ENCODE data around the gene UBALD1. TPM values are rescaled to one million over a fixed set of nuclear protein-coding genes. Genes with fewer than 3 reads are reported as not detected.

The UBALD1 gene
- total RNA-seq, 1 donor from 2014 or later: 23.4 TPM

- POLR2A ChIA-PET: interaction anchor here (0.5 kb wide), 1 partner anchor 311 kb away, joined by 3 read pairs; no protein-coding TSS in a partner anchor
- intact Hi-C loops (cut with micrococcal nuclease): loop anchor here (5.0 kb wide), 1 partner anchor 347 kb away; the partner anchor contains the start of gene TFAP4
- Mint-ChIP-seq H3K36me3 (ENCODE audit: low read depth) (peaks cover 2% of the 10 kb centered on the region), H3K4me1 (peaks cover 21% of the 10 kb centered on the region), H3K27me3 (no peaks in the 10 kb centered on the region), H3K27ac (no peak overlapping the region), H3K4me3 (no peak overlapping the region), H3K9me3 (no peaks in the 10 kb centered on the region)
- no peak for ATAC-seq (ENCODE audit: low read depth)
- CTCF ChIA-PET: no interaction called here
- TF ChIP-seq, protein P1, sequence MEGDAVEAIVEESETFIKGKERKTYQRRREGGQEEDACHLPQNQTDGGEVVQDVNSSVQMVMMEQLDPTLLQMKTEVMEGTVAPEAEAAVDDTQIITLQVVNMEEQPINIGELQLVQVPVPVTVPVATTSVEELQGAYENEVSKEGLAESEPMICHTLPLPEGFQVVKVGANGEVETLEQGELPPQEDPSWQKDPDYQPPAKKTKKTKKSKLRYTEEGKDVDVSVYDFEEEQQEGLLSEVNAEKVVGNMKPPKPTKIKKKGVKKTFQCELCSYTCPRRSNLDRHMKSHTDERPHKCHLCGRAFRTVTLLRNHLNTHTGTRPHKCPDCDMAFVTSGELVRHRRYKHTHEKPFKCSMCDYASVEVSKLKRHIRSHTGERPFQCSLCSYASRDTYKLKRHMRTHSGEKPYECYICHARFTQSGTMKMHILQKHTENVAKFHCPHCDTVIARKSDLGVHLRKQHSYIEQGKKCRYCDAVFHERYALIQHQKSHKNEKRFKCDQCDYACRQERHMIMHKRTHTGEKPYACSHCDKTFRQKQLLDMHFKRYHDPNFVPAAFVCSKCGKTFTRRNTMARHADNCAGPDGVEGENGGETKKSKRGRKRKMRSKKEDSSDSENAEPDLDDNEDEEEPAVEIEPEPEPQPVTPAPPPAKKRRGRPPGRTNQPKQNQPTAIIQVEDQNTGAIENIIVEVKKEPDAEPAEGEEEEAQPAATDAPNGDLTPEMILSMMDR (IDR thresholded peaks at IDR 0.05): no peak
- DNase-seq: no peak
Measured at GRCh38 chr16:4618645-4619418, 4.1 kb upstream of the UBALD1 start.

- CTCF ChIA-PET: interaction anchor here (0.6 kb wide), 1 partner anchor 32 kb away, joined by 3 read pairs; no protein-coding TSS in a partner anchor
- no peak for ATAC-seq (ENCODE audit: low read depth)
- no peaks in the 10 kb centered on the region for H3K27me3 Mint-ChIP-seq
Measured at GRCh38 chr16:4617880-4618279, 3.2 kb upstream of the UBALD1 start.

GRCh38 chr16:4616047-4616811 is 1.5 kb upstream of the UBALD1 start:
- ChIA-PET POLR2A (interaction anchor here (0.5 to 4.7 kb wide), 24 partner anchors 8 to 428 kb away, joined by 3 to 51 read pairs (median 4); partner anchors contain the start of genes ANKS3, CDIP1, DNAAF8 and HMOX2), CTCF (interaction anchor here (0.7 to 3.0 kb wide), 10 partner anchors 8 to 140 kb away, joined by 3 to 21 read pairs (median 4); partner anchors contain the start of genes ANKS3, DNAAF8, HMOX2 and MGRN1)
- Mint-ChIP-seq H3K27ac (peak overlapping the region; percentile 98), H3K4me1 (peaks cover 33% of the 10 kb centered on the region), H3K36me3 (ENCODE audit: low read depth) (peaks cover 2% of the 10 kb centered on the region), H3K27me3 (no peaks in the 10 kb centered on the region), H3K9me3 (no peaks in the 10 kb centered on the region), H3K4me3 (peak overlapping the region; percentile 92)
- TF ChIP-seq, protein P1 (IDR thresholded peaks at IDR 0.05): no peak
- peak; percentile 94 for DNase-seq
- peak; percentile 82 for ATAC-seq (ENCODE audit: low read depth)
- intact Hi-C loops (cut with micrococcal nuclease): loop anchor here (1.0 to 5.0 kb wide), 10 partner anchors 8 to 344 kb away; partner anchors contain the start of genes ANKS3, DNAAF8, DNAJA3 and HMOX2

More at GRCh38 chr16:4617880-4618279, 3.2 kb upstream of the UBALD1 start:
- intact Hi-C loops (cut with micrococcal nuclease): loop anchor here (2.0 to 5.0 kb wide), 2 partner anchors 193 to 346 kb away; partner anchors contain the start of genes DNAJA3 and TFAP4
- H3K36me3 Mint-ChIP-seq (ENCODE audit: low read depth): peaks cover 2% of the 10 kb centered on the region
- no peak for DNase-seq
- TF ChIP-seq, protein P1 (IDR thresholded peaks at IDR 0.05): no peak
- no peak overlapping the region for H3K27ac Mint-ChIP-seq
- H3K9me3 Mint-ChIP-seq: no peaks in the 10 kb centered on the region
- no peak overlapping the region for H3K4me3 Mint-ChIP-seq
- H3K4me1 Mint-ChIP-seq: peaks cover 30% of the 10 kb centered on the region
- POLR2A ChIA-PET: interaction anchor here (0.6 kb wide), 1 partner anchor 153 kb away, joined by 6 read pairs; no protein-coding TSS in a partner anchor

DNA sequence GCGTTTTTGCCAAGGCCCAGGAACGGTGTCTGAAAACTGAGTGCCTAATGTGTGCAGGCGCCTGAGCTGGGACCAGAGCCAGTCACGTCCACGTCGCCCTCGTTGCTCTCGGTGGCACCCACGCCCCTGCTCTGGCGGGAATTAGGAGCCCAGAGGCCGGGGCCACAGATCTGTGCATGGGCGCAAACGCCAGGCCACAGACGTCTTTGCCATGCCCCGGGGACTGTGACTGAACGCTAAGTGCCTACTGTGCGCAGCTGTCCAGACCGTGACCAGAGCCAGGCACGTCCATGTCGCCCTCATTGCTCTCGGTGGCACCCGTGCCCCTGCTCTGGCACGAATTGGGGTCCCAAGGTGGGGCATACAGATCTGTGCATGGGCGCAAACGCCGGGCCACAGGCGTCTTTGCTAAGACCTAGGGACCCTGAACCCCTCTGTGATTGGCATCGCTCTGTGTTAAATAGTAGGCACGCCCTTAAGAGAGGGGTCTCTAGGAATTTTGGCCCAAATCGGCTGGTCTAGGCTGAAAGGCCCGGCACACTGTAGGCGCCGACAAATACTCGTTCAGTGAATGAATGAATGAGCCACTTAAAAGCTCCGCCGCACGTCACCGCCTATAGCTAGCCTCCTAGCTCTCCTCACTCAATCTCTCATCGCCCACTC is 827 bp upstream of the UBALD1 start:
- Mint-ChIP-seq H3K4me1 (peaks cover 33% of the 10 kb centered on the region), H3K27ac (peak overlapping the region; percentile 92), H3K27me3 (no peaks in the 10 kb centered on the region), H3K4me3 (peak overlapping the region; percentile 92), H3K36me3 (ENCODE audit: low read depth) (peaks cover 2% of the 10 kb centered on the region), H3K9me3 (no peaks in the 10 kb centered on the region)
- TF ChIP-seq, protein P1 (IDR thresholded peaks at IDR 0.05): no peak
- ChIA-PET POLR2A (interaction anchor here (0.5 to 4.7 kb wide), 20 partner anchors 9 to 427 kb away, joined by 3 to 51 read pairs (median 4); partner anchors contain the start of genes ANKS3, CDIP1, DNAAF8 and HMOX2), CTCF (interaction anchor here (0.7 to 3.0 kb wide), 9 partner anchors 9 to 140 kb away, joined by 3 to 21 read pairs (median 6); partner anchors contain the start of genes ANKS3, DNAAF8, HMOX2 and MGRN1)
- no peak for DNase-seq
- no peak for ATAC-seq (ENCODE audit: low read depth)
- intact Hi-C loops (cut with micrococcal nuclease): loop anchor here (1.0 to 5.0 kb wide), 12 partner anchors 9 to 343 kb away; partner anchors contain the start of genes ANKS3, CDIP1, DNAAF8 and DNAJA3

Data from activated B cell treated with CpG ODN at 0.5 μM for 24 hours (primary cell).